Fibroblast of the aortic adventitia (primary cell): ENCODE data around the gene PRSS21. TPM values are rescaled to one million over a fixed set of nuclear protein-coding genes. Genes with fewer than 3 reads are reported as not detected.

Experiments used
- DNase-seq: peaks from one replicate; pipeline ENCODE4 v3.0.0-alpha.2; 2010; ENCODE audit warnings: low read depth
- H3K4me3 ChIP-seq: 2 replicates; pipeline ENCODE4 v1.5.1; 2011; ENCODE audit warnings: low read depth, mild to moderate bottlenecking, control low read depth, low read length, moderate library complexity
- CTCF ChIP-seq: IDR thresholded peaks from 2 replicates; pipeline ENCODE4 v1.5.1; 2011; ENCODE audit warnings: mild to moderate bottlenecking, low read length, control low read depth, inconsistent platforms; ENCODE audit not compliant: insufficient read depth
- total RNA-seq: library from RNA; depleted of rRNA; stranded (reverse); fragments of >200 nt; gene quantifications from 2 replicates; pipeline ENCODE4 v1.2.3, GENCODE V29; 2012; ENCODE audit warnings: low replicate concordance

The PRSS21 gene
- total RNA-seq, 1 donor = 0.27 TPM

GRCh38 chr16:2828876-2829430, 11.9 kb downstream of the PRSS21 start:
- DNase-seq = no peak
- H3K4me3 ChIP-seq = no peak overlapping the region
- TF ChIP-seq CTCF = no peak

- no peak for TF ChIP-seq CTCF
- peak; percentile 14 for DNase-seq
- H3K4me3 ChIP-seq = no peak within 1 kb of the TSS
Measured at GRCh38 chr16:2829501-2830354, 12.7 kb downstream of the PRSS21 start, which contains the start of gene ZG16B. Gene ZG16B, plus strand, starts transcription at chr16:2830303. Its CDS starts 139 bp downstream, at chr16:2830442.

- no peak for TF ChIP-seq CTCF
- no peak for DNase-seq
- no peak overlapping the region for H3K4me3 ChIP-seq
Measured at GRCh38 chr16:2830355-2830695, 13.3 kb downstream of the PRSS21 start.

- TF ChIP-seq CTCF = no peak
- no peak overlapping the region for H3K4me3 ChIP-seq
- no peak for DNase-seq
Measured at GRCh38 chr16:2831203-2831602, 14.2 kb downstream of the PRSS21 start.

GRCh38 chr16:2833776-2834175, 16.7 kb downstream of the PRSS21 start:
- no peak for DNase-seq
- no peak for TF ChIP-seq CTCF

GRCh38 chr16:2834968-2835367, 17.9 kb downstream of the PRSS21 start:
- TF ChIP-seq CTCF = no peak
- H3K4me3 ChIP-seq = no peak overlapping the region
- DNase-seq = no peak

More at GRCh38 chr16:2833776-2834175, 16.7 kb downstream of the PRSS21 start:
- no peak overlapping the region for H3K4me3 ChIP-seq
